Mesenchymal stem cell (in vitro differentiated cells and primary cell): ENCODE measurements around the gene TUBA3C. TPM values are rescaled to one million over a fixed set of nuclear protein-coding genes. Genes with fewer than 3 reads are reported as not detected.

Source experiments
- DNase-seq: peaks from one replicate; pipeline ENCODE4 v3.0.0-alpha.2; 2013
- H2AFZ ChIP-seq: one replicate; pipeline ENCODE4 v1.6.1; 2013; ENCODE audit warnings: low read depth, mild to moderate bottlenecking, control low read depth, inconsistent platforms, low read length, moderate library complexity
- H2AK5ac ChIP-seq: 2 replicates; pipeline ENCODE4 v1.6.1; 2013; ENCODE audit warnings: low read length, moderate library complexity, mild to moderate bottlenecking, inconsistent platforms; ENCODE audit not compliant: severe bottlenecking
- H2BK120ac ChIP-seq: one replicate; pipeline ENCODE4 v1.6.1; 2013; ENCODE audit warnings: low read depth, mild to moderate bottlenecking, inconsistent platforms, low read length, moderate library complexity
- H2BK12ac ChIP-seq, 2 experiments: one replicate each; pipeline ENCODE4 v1.6.1; 2013; ENCODE audit warnings: inconsistent platforms in 2 of 2, low read length in 2 of 2, mild to moderate bottlenecking in 2 of 2, moderate library complexity in 2 of 2, control low read depth in 1 of 2
- H2BK15ac ChIP-seq: one replicate; pipeline ENCODE4 v1.6.1; 2013; ENCODE audit warnings: mild to moderate bottlenecking, low read depth, inconsistent platforms; ENCODE audit not compliant: poor library complexity, severe bottlenecking
- H2BK5ac ChIP-seq: 2 replicates; pipeline ENCODE4 v1.6.1; 2013; ENCODE audit warnings: low read depth, mild to moderate bottlenecking, low read length, control low read depth, inconsistent platforms; ENCODE audit not compliant: poor library complexity, severe bottlenecking
- H3K14ac ChIP-seq, 2 experiments: one replicate each; pipeline ENCODE4 v1.6.1; 2013; ENCODE audit warnings: inconsistent platforms in 2 of 2, low read length in 2 of 2, control low read depth in 1 of 2, mild to moderate bottlenecking in 1 of 2, moderate library complexity in 1 of 2
- H3K18ac ChIP-seq, 2 experiments: one replicate each; pipeline ENCODE4 v1.6.1; 2013; ENCODE audit warnings: inconsistent platforms in 2 of 2, low read length in 2 of 2, control low read depth in 1 of 2, low read depth in 1 of 2, mild to moderate bottlenecking in 1 of 2
- H3K23ac ChIP-seq, 2 experiments: one replicate each; pipeline ENCODE4 v1.6.1; 2013; ENCODE audit warnings: inconsistent platforms in 2 of 2, low read length in 2 of 2, mild to moderate bottlenecking in 2 of 2, moderate library complexity in 2 of 2, control low read depth in 1 of 2
- H3K27ac ChIP-seq: 2 replicates; pipeline ENCODE4 v1.5.1; 2013; ENCODE audit warnings: mild to moderate bottlenecking, moderate library complexity, low read length, control low read depth, inconsistent platforms; ENCODE audit not compliant: poor library complexity, severe bottlenecking
- H3K27me3 ChIP-seq, 2 experiments: 2 replicates each; pipeline versions ENCODE4 v1.6.1 to v1.7.0; 2013; ENCODE audit warnings: low read length in 2 of 2, mild to moderate bottlenecking in 2 of 2, moderate library complexity in 2 of 2, control low read depth in 1 of 2, inconsistent platforms in 1 of 2; ENCODE audit not compliant: control insufficient read depth in 1 of 2, insufficient read depth in 1 of 2
- H3K36me3 ChIP-seq, 2 experiments: 2 replicates each; pipeline versions ENCODE4 v1.6.1 to v1.7.0; 2013; ENCODE audit warnings: low read length in 2 of 2, control low read depth in 1 of 2, inconsistent platforms in 1 of 2, low read depth in 1 of 2, mild to moderate bottlenecking in 1 of 2; ENCODE audit not compliant: insufficient read depth in 2 of 2, control insufficient read depth in 1 of 2
- H3K4ac ChIP-seq, 2 experiments: one replicate each; pipeline ENCODE4 v1.6.1; 2013; ENCODE audit warnings: inconsistent platforms in 2 of 2, low read length in 2 of 2, mild to moderate bottlenecking in 2 of 2, moderate library complexity in 2 of 2, control low read depth in 1 of 2, low read depth in 1 of 2
- H3K4me1 ChIP-seq: 2 replicates; pipeline ENCODE4 v1.6.1; 2013; ENCODE audit warnings: low read depth, low read length, control low read depth; ENCODE audit not compliant: control insufficient read depth, insufficient read depth
- H3K4me2 ChIP-seq: 2 replicates; pipeline ENCODE4 v1.6.1; 2013; ENCODE audit warnings: low read length, mild to moderate bottlenecking, inconsistent platforms; ENCODE audit not compliant: poor library complexity, severe bottlenecking
- H3K4me3 ChIP-seq, 2 experiments: 2 replicates each; pipeline versions ENCODE4 v1.5.1 to v1.7.0; 2013; ENCODE audit warnings: low read length in 2 of 2, mild to moderate bottlenecking in 2 of 2, control low read depth in 1 of 2, low read depth in 1 of 2; ENCODE audit not compliant: insufficient read depth in 1 of 2
- H3K79me1 ChIP-seq: replicated peaks from 2 replicates; pipeline ENCODE4 v1.6.1; 2013; ENCODE audit warnings: mild to moderate bottlenecking, control low read depth, low read length, inconsistent platforms; ENCODE audit not compliant: poor library complexity, severe bottlenecking
- H3K9ac ChIP-seq: 2 replicates; pipeline ENCODE4 v1.7.0; 2013; ENCODE audit warnings: mild to moderate bottlenecking, low read length, moderate library complexity
- H3K9me3 ChIP-seq: 2 replicates; pipeline ENCODE4 v1.7.0; 2013; ENCODE audit warnings: mild to moderate bottlenecking, low read length; ENCODE audit not compliant: control insufficient read depth
- H4K8ac ChIP-seq: one replicate; pipeline ENCODE4 v1.6.1; 2013; ENCODE audit warnings: inconsistent platforms, mild to moderate bottlenecking, low read length, moderate library complexity
- H4K91ac ChIP-seq: one replicate; pipeline ENCODE4 v1.6.1; 2013; ENCODE audit warnings: mild to moderate bottlenecking, low read length, inconsistent platforms
- WGBS: methylation state at CpG from one replicate; pipeline ENCODE4 v1.1.7; 2013; ENCODE audit warnings: mixed read lengths; 5-methylcytosine and 5-hydroxymethylcytosine counted together
- small RNA-seq: library from polyadenylated mRNA; stranded (forward); fragments of <200 nt; extraction: miRNeasy Mini kit (QIAGEN cat#:217004); gene quantifications from one replicate; pipeline ENCODE3, GENCODE V24; 2013; ENCODE audit warnings: low read depth

Gene TUBA3C

DNA sequence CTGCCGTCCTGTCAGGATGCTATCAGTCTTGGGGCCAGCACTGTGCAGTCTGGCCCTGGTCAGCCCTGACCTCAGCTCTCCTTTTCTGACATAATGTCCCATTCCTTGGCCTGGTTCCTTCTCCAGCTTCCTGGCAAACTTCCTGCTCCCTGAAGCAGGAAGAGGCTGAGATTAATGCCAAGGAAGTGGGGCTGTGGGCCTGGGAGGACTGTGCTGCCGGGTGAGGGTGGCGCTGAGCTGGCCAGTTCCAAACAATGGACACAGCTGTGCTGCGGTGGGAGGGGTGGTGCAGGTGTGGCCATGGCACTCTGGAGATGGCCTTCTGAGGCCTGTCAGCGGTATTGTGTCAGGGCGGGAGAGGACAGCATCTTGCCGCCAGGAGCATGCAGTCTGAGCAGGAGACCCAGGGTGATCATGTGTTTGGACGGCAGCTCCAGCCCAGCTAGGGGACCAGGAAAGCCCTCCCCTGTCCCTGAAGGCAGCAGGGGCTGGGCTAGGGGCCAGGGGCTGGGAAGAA, 30.9 kb downstream of the TUBA3C start:
- H3K9me3 ChIP-seq: peaks cover 22% of the 10 kb centered on the region
- no peak overlapping the region for H2AK5ac ChIP-seq
- H4K91ac ChIP-seq: no peak overlapping the region
- 71% methylated on average over 8 of the region's 8 CpGs for WGBS
- no peak overlapping the region for H3K4me2 ChIP-seq
- no peak overlapping the region for H3K23ac ChIP-seq
- no peak overlapping the region for H2BK12ac ChIP-seq
- no peak overlapping the region for H3K14ac ChIP-seq
- H2AFZ ChIP-seq: no peak overlapping the region
- H3K4me1 ChIP-seq: no peaks in the 10 kb centered on the region
- H2BK5ac ChIP-seq: no peak overlapping the region
- no peak overlapping the region for H3K18ac ChIP-seq
- no peak overlapping the region for H2BK120ac ChIP-seq
- no peak overlapping the region for H2BK15ac ChIP-seq
- H3K27me3 ChIP-seq: no peaks in the 10 kb centered on the region
- H3K4ac ChIP-seq: no peak overlapping the region
- no peak overlapping the region for H3K27ac ChIP-seq
- H3K36me3 ChIP-seq: no peaks in the 10 kb centered on the region
- no peak overlapping the region for H4K8ac ChIP-seq
- H3K9ac ChIP-seq: no peak overlapping the region
- no peak overlapping the region for H3K4me3 ChIP-seq
- H3K79me1 ChIP-seq: no peaks in the 10 kb centered on the region
- DNase-seq: no peak

DNA sequence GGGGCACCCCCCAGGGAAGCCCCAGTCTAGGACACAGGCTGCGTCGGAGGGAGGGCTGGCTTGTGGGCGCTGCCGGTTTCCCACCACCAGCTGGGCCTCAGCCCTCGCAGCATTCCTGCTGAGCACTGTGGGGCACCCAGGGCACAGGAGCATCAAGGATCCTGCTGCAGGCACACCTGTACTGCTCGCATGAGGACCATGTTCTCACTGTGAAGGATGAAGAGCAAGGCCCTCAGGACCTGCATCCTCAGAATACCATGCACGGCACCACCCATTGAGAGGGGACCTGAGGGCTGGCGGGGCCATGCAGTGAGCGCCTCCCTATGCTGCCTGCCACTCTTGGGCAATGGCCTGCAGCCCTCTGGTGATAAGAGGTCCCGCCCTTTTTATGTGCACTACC, 31.4 kb downstream of the TUBA3C start:
- no peak overlapping the region for H2BK5ac ChIP-seq
- no peak overlapping the region for H4K91ac ChIP-seq
- no peak overlapping the region for H4K8ac ChIP-seq
- 72% methylated on average over 10 of the region's 10 CpGs for WGBS
- H2AFZ ChIP-seq: no peak overlapping the region
- no peak overlapping the region for H2BK120ac ChIP-seq
- no peaks in the 10 kb centered on the region for H3K4me1 ChIP-seq
- no peak overlapping the region for H3K9ac ChIP-seq
- no peaks in the 10 kb centered on the region for H3K79me1 ChIP-seq
- H3K36me3 ChIP-seq: no peaks in the 10 kb centered on the region
- no peaks in the 10 kb centered on the region for H3K27me3 ChIP-seq
- H3K18ac ChIP-seq: no peak overlapping the region
- no peak overlapping the region for H3K27ac ChIP-seq
- peaks cover 22% of the 10 kb centered on the region for H3K9me3 ChIP-seq
- no peak overlapping the region for H3K14ac ChIP-seq
- no peak overlapping the region for H3K23ac ChIP-seq
- H3K4me3 ChIP-seq: no peak overlapping the region
- H3K4me2 ChIP-seq: no peak overlapping the region
- H3K4ac ChIP-seq: no peak overlapping the region
- no peak overlapping the region for H2BK15ac ChIP-seq
- no peak overlapping the region for H2BK12ac ChIP-seq
- no peak overlapping the region for H2AK5ac ChIP-seq
- DNase-seq: no peak

DNA sequence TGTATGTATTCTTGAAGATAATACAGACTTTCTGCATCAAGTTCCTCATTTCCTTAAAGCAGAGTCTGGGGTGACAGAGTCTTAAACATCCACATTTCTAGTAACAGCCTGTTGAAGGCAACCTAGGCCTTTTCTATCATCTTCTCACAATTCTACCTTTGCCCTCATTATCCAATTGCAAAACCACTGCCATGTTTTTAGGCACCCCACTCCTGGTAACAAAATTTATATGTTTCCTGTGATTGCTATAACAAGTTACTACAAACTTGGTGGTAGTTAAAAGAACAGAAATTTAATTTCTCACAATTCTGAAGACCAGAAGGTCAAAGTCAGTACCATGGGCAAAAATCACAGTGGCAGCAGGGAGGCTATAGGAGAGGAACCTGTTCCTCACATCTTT, 33.1 kb downstream of the TUBA3C start:
- no peak overlapping the region for H3K4me2 ChIP-seq

More for the DNA sequence above, 33.1 kb downstream of the TUBA3C start:
- Histone ChIP-seq H3K27me3 (no peaks in the 10 kb centered on the region), H2AK5ac (no peak overlapping the region), H3K27ac (no peak overlapping the region), H3K23ac (no peak overlapping the region), H2BK15ac (no peak overlapping the region), H4K8ac (no peak overlapping the region), H2BK12ac (no peak overlapping the region), H2BK120ac (no peak overlapping the region), H3K36me3 (no peaks in the 10 kb centered on the region), H3K4me3 (peak overlapping the region in 1 of 2 experiments; percentile 33), H3K4ac (no peak overlapping the region), H3K9me3 (peaks cover 22% of the 10 kb centered on the region), H3K18ac (no peak overlapping the region), H2AFZ (no peak overlapping the region), H2BK5ac (no peak overlapping the region), H3K79me1 (no peaks in the 10 kb centered on the region), H4K91ac (no peak overlapping the region), H3K4me1 (no peaks in the 10 kb centered on the region), H3K9ac (no peak overlapping the region), H3K14ac (no peak overlapping the region)
- no peak for DNase-seq

Small RNA genes within 50 kb of the gene (small RNA-seq; reads per million reads assigned to genes)
- gene AL139327.4: not detected
